Neuronal stem cell (in vitro differentiated cells): Measurements from ENCODE around the gene TRMT61A.

Experiments used
- DNase-seq: peaks from one replicate; pipeline ENCODE4 v3.0.0-alpha.2; 2013; ENCODE audit warnings: low spot score
- H2AFZ ChIP-seq: one replicate; pipeline ENCODE4 v1.6.1; 2013; ENCODE audit warnings: mild to moderate bottlenecking, low read length, inconsistent platforms
- H2AK5ac ChIP-seq: 2 replicates; pipeline ENCODE4 v1.6.1; 2013; ENCODE audit warnings: low read depth, mild to moderate bottlenecking, inconsistent platforms, low read length, moderate library complexity, mixed read lengths
- H2BK120ac ChIP-seq: 2 replicates; pipeline ENCODE4 v1.6.1; 2013; ENCODE audit warnings: low read depth, mild to moderate bottlenecking, inconsistent platforms, low read length, moderate library complexity, mixed read lengths
- H2BK12ac ChIP-seq: one replicate; pipeline ENCODE4 v1.6.1; 2013; ENCODE audit warnings: low read length, inconsistent platforms
- H2BK15ac ChIP-seq: 2 replicates; pipeline ENCODE4 v1.6.1; 2013; ENCODE audit warnings: mild to moderate bottlenecking, low read length, inconsistent platforms, mixed read lengths
- H2BK5ac ChIP-seq: one replicate; pipeline ENCODE4 v1.6.1; 2013; ENCODE audit warnings: inconsistent platforms, mild to moderate bottlenecking, low read length, moderate library complexity
- H3K14ac ChIP-seq: one replicate; pipeline ENCODE4 v1.6.1; 2013; ENCODE audit warnings: low read length, inconsistent platforms
- H3K18ac ChIP-seq: 2 replicates; pipeline ENCODE4 v1.6.1; 2013; ENCODE audit warnings: low read length, inconsistent platforms
- H3K23ac ChIP-seq: 2 replicates; pipeline ENCODE4 v1.6.1; 2013; ENCODE audit warnings: low read depth, mild to moderate bottlenecking, mixed read lengths, low read length, inconsistent platforms; ENCODE audit not compliant: poor library complexity
- H3K27ac ChIP-seq: replicated peaks from 3 replicates; pipeline ENCODE4 v1.5.1; 2013; ENCODE audit warnings: low read length, inconsistent platforms
- H3K27me3 ChIP-seq, 3 experiments: 2 replicates each; pipeline ENCODE4 v1.6.1; 2013; ENCODE audit warnings: low read length in 3 of 3, mild to moderate bottlenecking in 2 of 3, inconsistent platforms in 1 of 3, low read depth in 1 of 3, mixed read lengths in 1 of 3, moderate library complexity in 1 of 3; ENCODE audit not compliant: control insufficient read depth in 3 of 3, insufficient read depth in 3 of 3
- H3K36me3 ChIP-seq, 2 donors: replicated peaks in 1 of 2; 2 replicates each; pipeline ENCODE4 v1.6.1; 2013; ENCODE audit warnings: low read length in 2 of 2; ENCODE audit not compliant: control insufficient read depth in 2 of 2, insufficient read depth in 2 of 2
- H3K4ac ChIP-seq: 2 replicates; pipeline ENCODE4 v1.6.1; 2013; ENCODE audit warnings: inconsistent platforms, mild to moderate bottlenecking, low read length, moderate library complexity
- H3K4me1 ChIP-seq, 2 donors: 1 replicate in 1 of 2; 2 replicates in 1 of 2; pipeline ENCODE4 v1.6.1; 2013; ENCODE audit warnings: low read length in 2 of 2, low read depth in 1 of 2; ENCODE audit not compliant: control insufficient read depth in 2 of 2, insufficient read depth in 1 of 2
- H3K4me2 ChIP-seq: one replicate; pipeline ENCODE4 v1.6.1; 2013; ENCODE audit warnings: mild to moderate bottlenecking, low read length, inconsistent platforms; ENCODE audit not compliant: insufficient read depth, poor library complexity, severe bottlenecking
- H3K4me3 ChIP-seq, 2 donors: 2 replicates each; pipeline ENCODE4 v1.5.1; 2013; ENCODE audit warnings: low read length in 2 of 2, mild to moderate bottlenecking in 2 of 2, inconsistent platforms in 1 of 2, moderate library complexity in 1 of 2
- H3K79me1 ChIP-seq: one replicate; pipeline ENCODE4 v1.6.1; 2013; ENCODE audit warnings: low read depth, mild to moderate bottlenecking, inconsistent platforms, low read length, moderate library complexity
- H3K9ac ChIP-seq: one replicate; pipeline ENCODE4 v1.6.1; 2013; ENCODE audit warnings: mild to moderate bottlenecking, low read depth, low read length, inconsistent platforms; ENCODE audit not compliant: poor library complexity
- H3K9me3 ChIP-seq, 2 donors: replicated peaks in 1 of 2; 2 replicates each; pipeline versions ENCODE3 to v1.6.1; 2013; ENCODE audit warnings: low read length in 2 of 2, mild to moderate bottlenecking in 2 of 2, inconsistent platforms in 1 of 2, low read depth in 1 of 2, mixed read lengths in 1 of 2, moderate library complexity in 1 of 2; ENCODE audit not compliant: control insufficient read depth in 2 of 2, insufficient read depth in 1 of 2
- H4K8ac ChIP-seq: one replicate; pipeline ENCODE4 v1.6.1; 2013; ENCODE audit warnings: low read depth, mild to moderate bottlenecking, inconsistent platforms, low read length, moderate library complexity
- H4K91ac ChIP-seq: one replicate; pipeline ENCODE4 v1.6.1; 2013; ENCODE audit warnings: low read length, low read depth, mild to moderate bottlenecking, inconsistent platforms; ENCODE audit not compliant: poor library complexity
- WGBS, 2 donors: extraction: QIAGEN DNeasy Blood & Tissue Kit; methylation state at CpG; one replicate each; pipeline ENCODE4 v1.1.7; 2013; ENCODE audit warnings: missing lambda C conversion rate in 2 of 2, mixed read lengths in 1 of 2; ENCODE audit not compliant: insufficient read length in 2 of 2, insufficient replicate concordance in 1 of 2; ENCODE audit errors: extremely low coverage in 2 of 2; 5-methylcytosine and 5-hydroxymethylcytosine counted together

TRMT61A gene

DNA sequence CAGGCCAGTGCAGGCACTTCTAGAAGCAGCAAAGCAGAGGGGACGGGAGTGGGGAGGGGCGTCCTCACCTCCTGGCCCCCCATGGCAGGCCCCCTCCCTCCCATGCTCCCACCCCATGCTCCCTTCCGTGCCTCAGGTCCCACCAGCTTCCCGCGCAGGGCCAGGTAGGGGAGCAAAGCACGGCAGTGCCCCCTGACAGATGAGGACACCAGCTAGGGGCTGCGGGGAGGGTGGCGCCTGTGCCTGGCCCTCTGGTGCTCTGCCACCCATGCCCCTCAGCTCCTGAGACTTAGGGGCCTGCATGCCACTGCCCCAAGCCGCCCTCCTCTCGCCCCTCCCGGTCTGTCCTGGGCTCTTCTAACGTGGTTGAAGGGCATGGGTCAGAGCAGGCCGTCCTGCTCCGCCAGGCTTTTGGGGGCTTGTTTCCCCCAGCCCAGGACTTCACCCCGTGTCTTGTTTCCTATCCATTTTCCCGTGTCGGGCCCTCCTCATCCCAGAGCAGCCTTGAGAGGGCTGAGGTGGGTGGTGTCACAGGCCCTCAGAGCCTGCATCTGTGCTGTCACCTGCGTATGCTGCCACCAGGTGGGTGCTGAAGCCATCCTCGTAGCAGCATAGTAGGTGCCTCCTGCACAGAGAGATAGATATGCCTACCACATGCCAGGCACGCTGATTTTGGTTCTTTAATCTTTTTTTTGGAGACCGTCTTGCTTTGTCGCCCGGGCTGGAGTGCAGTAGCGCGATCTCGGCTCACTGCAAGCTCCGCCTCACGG, 10.2 kb downstream of the TRMT61A start:
- H2BK5ac ChIP-seq = peak overlapping the region; percentile 66
- peaks cover 0 to 3% of the 10 kb centered on the region in 2 donors for H3K9me3 ChIP-seq
- WGBS, 2 donors = no CpG with 5 or more reads among the region's 28 CpGs
- peak overlapping the region; percentile 72 for H2BK120ac ChIP-seq
- no peaks in the 10 kb centered on the region for H3K27me3 ChIP-seq
- H3K4ac ChIP-seq = no peak overlapping the region
- peak overlapping the region; percentile 71 for H3K18ac ChIP-seq
- no peak overlapping the region for H2AFZ ChIP-seq
- DNase-seq = no peak
- no peak overlapping the region for H3K4me3 ChIP-seq
- H4K91ac ChIP-seq = no peak overlapping the region
- peak overlapping the region; percentile 21 for H3K9ac ChIP-seq
- no peak overlapping the region for H4K8ac ChIP-seq
- H3K23ac ChIP-seq = peak overlapping the region; percentile 65
- H3K4me2 ChIP-seq = no peak overlapping the region
- peaks cover 4% of the 10 kb centered on the region for H3K79me1 ChIP-seq
- peak overlapping the region; percentile 94 for H2BK15ac ChIP-seq
- peaks cover 4 to 6% of the 10 kb centered on the region in 2 donors for H3K36me3 ChIP-seq
- H3K4me1 ChIP-seq = peaks cover 33 to 53% of the 10 kb centered on the region in 2 donors
- H3K14ac ChIP-seq = no peak overlapping the region
- peak overlapping the region; percentile 99 for H2AK5ac ChIP-seq
- H3K27ac ChIP-seq = no peak overlapping the region
- H2BK12ac ChIP-seq = peak overlapping the region; percentile 84

DNA sequence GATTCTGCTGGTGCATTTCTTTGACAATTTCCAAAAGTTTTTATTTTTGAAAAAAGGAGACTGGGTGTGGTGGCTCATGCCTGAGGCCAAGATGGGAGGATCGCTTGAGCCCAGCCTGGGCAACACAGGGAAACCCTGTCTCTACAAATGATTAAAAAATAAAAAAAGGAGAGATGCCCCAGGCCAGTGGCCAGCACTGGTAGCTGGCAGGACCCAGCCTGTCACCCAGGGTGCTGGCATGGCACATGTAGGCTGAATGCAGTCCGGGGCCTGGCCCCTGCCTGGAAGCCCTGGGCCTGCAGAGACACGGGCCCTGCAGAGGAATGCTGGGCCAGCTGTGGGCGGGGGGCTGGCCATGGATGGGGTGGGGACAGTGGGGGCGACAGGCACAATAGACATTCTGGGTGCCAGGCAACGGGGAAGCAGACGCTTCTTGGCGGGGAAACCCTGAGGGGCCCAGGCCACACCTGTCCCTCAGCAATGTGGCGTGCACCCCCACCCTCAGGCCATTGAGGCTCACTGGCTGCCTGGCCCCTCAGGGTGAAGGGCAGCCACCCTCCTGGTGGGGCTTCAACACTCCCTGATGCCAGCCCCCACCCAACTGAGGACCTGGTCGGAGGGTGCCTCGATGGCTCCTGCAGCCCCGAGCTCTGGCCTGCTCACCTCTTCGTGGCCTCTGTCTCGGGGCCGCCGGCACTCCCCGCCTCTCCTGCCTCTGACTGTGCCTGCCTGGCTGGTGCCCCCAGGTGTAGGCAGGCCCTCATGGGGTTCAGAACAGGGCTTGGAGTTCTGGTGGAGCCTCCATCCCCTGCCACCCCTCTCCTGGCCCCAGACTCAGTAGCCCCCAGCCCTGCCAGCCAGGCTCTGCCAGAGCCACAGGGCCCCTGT, 12.1 kb downstream of the TRMT61A start:
- Histone ChIP-seq H4K8ac (no peak overlapping the region), H3K14ac (peak overlapping the region; percentile 85), H3K36me3 (peaks cover 0 to 2% of the 10 kb centered on the region in 2 donors), H3K4ac (peak overlapping the region; percentile 99), H2BK5ac (peak overlapping the region; percentile 98), H3K27ac (no peak overlapping the region), H2AK5ac (peak overlapping the region; percentile 98), H3K18ac (peak overlapping the region; percentile 100), H3K23ac (peak overlapping the region; percentile 12), H3K79me1 (peaks cover 4% of the 10 kb centered on the region), H3K4me3 (no peak overlapping the region), H3K4me2 (no peak overlapping the region), H2BK15ac (peak overlapping the region; percentile 98), H3K4me1 (peaks cover 39 to 63% of the 10 kb centered on the region in 2 donors), H2BK12ac (peak overlapping the region; percentile 100), H2AFZ (peak overlapping the region; percentile 46), H4K91ac (peak overlapping the region; percentile 99), H2BK120ac (peak overlapping the region; percentile 97), H3K9me3 (peaks cover 0 to 1% of the 10 kb centered on the region in 2 donors), H3K27me3 (no peaks in the 10 kb centered on the region), H3K9ac (peak overlapping the region; percentile 85)
- no CpG with 5 or more reads among the region's 17 CpGs for WGBS, 2 donors
- DNase-seq = no peak

DNA sequence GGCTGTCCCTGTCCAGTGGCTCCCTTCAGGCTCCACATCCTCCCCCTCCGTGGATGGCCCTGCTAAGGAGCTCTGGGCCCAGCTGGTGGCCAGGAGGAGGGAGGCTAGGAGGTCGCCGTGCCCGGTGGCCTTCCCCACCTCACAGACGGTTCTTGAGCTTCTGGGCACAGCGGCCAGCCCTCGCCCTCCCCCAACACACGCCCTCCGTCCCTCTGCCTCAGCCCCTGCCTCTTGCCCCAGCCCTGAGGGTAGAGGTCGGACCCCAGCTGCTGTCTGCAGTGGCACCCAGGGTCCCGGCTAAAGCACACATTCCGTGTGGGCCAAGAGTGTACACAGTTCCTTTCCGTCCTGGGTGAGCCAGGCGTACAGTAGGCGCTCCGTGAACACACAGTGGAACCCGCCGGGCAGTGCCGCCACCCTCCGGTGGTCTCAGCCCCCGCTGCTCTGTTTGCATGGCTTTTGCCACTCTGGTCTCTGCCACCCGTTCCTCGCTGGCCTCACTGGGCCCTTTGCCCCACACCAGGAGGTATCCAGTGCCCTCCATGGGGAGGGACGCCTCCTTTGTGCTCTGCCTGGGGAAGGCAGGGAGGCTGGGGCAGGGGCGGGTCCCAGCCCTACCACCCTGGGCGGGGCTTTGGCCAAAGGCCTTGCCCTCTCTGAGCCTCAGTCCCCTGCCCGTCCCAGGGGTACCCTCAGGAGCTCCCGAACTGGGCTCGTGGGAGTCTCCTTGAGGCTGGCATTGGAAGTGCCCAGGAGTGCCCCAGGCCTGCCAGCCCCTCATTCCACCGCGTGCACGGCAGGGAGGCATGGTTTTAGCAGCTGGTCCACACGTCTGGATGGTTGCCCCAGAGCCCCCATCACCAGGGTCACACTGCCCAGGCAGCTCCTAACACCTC, 13.0 kb downstream of the TRMT61A start:
- WGBS, 2 donors = no CpG with 5 or more reads among the region's 33 CpGs
- Histone ChIP-seq H3K27ac (peak overlapping the region; percentile 82), H2BK5ac (peak overlapping the region; percentile 98)

More for the DNA sequence above, 13.0 kb downstream of the TRMT61A start:
- peak overlapping the region; percentile 25 for H2AFZ ChIP-seq
- H2BK12ac ChIP-seq = peak overlapping the region; percentile 100
- peaks cover 39 to 66% of the 10 kb centered on the region in 2 donors for H3K4me1 ChIP-seq
- peak overlapping the region; percentile 98 for H2BK15ac ChIP-seq
- peak overlapping the region; percentile 73 for H3K4me2 ChIP-seq
- H3K18ac ChIP-seq = peak overlapping the region; percentile 100
- H3K9ac ChIP-seq = peak overlapping the region; percentile 85
- H3K9me3 ChIP-seq = peaks cover 0 to 1% of the 10 kb centered on the region in 2 donors
- peak overlapping the region; percentile 92 for H4K8ac ChIP-seq
- H3K4me3 ChIP-seq = peak overlapping the region in 1 of 2 donors; percentile 0
- peak overlapping the region; percentile 97 for H2BK120ac ChIP-seq
- H3K79me1 ChIP-seq = peaks cover 8% of the 10 kb centered on the region
- H3K14ac ChIP-seq = peak overlapping the region; percentile 100
- peak overlapping the region; percentile 99 for H4K91ac ChIP-seq
- no peak for DNase-seq
- H3K27me3 ChIP-seq = no peaks in the 10 kb centered on the region
- H3K23ac ChIP-seq = peak overlapping the region; percentile 12
- peaks cover 0 to under 1% of the 10 kb centered on the region in 2 donors for H3K36me3 ChIP-seq
- peak overlapping the region; percentile 98 for H2AK5ac ChIP-seq
- H3K4ac ChIP-seq = peak overlapping the region; percentile 99
